Muscle of leg (tissue), 11 donors: ENCODE results near the gene PROX1. TPM values are rescaled to one million over a fixed set of nuclear protein-coding genes. Genes with fewer than 3 reads are reported as not detected.

Experiments used
- DNase-seq: peaks from one replicate; pipeline ENCODE4 v3.0.0; 2013
- H3K27ac ChIP-seq: one replicate; pipeline ENCODE4 v1.5.1; 2013; ENCODE audit warnings: mild to moderate bottlenecking, low read length, control low read depth
- H3K27me3 ChIP-seq: one replicate; pipeline ENCODE4 v1.6.1; 2013; ENCODE audit warnings: low read length; ENCODE audit not compliant: control insufficient read depth, insufficient read depth
- H3K36me3 ChIP-seq: one replicate; pipeline ENCODE4 v1.6.1; 2013; ENCODE audit warnings: low read length; ENCODE audit not compliant: control insufficient read depth, insufficient read depth
- H3K4me1 ChIP-seq: one replicate; pipeline ENCODE4 v1.6.1; 2013; ENCODE audit warnings: low read length; ENCODE audit not compliant: control insufficient read depth, insufficient read depth
- H3K4me3 ChIP-seq: one replicate; pipeline ENCODE4 v1.5.1; 2013; ENCODE audit warnings: low read length, control low read depth
- H3K9me3 ChIP-seq: replicated peaks from 2 replicates; pipeline ENCODE4 v1.6.1; 2013; ENCODE audit warnings: low read depth, low read length; ENCODE audit not compliant: control insufficient read depth
- WGBS: methylation state at CpG from one replicate; pipeline ENCODE4 v1.1.5; 2013; ENCODE audit warnings: missing lambda C conversion rate; ENCODE audit not compliant: insufficient coverage; 5-methylcytosine and 5-hydroxymethylcytosine counted together
- polyA plus RNA-seq, 8 donors: library from polyadenylated mRNA; unstranded; fragments of 120-200 nt; gene quantifications; one replicate each; pipeline versions ENCODE4 v1.2.1 to v1.2.3, GENCODE V29; 2013; ENCODE audit warnings: inconsistent platforms in 1 of 8, low replicate concordance in 1 of 8; ENCODE audit not compliant: insufficient read length in 8 of 8, insufficient read depth in 1 of 8
- total RNA-seq: library from RNA; stranded (reverse); fragments of 120-200 nt; gene quantifications from one replicate; pipeline ENCODE4 v1.2.4, GENCODE V29; 2013

PROX1 gene
- total and polyA plus RNA-seq, 9 donors, result 6.5 to 13.8 (median 10.5) TPM

DNA sequence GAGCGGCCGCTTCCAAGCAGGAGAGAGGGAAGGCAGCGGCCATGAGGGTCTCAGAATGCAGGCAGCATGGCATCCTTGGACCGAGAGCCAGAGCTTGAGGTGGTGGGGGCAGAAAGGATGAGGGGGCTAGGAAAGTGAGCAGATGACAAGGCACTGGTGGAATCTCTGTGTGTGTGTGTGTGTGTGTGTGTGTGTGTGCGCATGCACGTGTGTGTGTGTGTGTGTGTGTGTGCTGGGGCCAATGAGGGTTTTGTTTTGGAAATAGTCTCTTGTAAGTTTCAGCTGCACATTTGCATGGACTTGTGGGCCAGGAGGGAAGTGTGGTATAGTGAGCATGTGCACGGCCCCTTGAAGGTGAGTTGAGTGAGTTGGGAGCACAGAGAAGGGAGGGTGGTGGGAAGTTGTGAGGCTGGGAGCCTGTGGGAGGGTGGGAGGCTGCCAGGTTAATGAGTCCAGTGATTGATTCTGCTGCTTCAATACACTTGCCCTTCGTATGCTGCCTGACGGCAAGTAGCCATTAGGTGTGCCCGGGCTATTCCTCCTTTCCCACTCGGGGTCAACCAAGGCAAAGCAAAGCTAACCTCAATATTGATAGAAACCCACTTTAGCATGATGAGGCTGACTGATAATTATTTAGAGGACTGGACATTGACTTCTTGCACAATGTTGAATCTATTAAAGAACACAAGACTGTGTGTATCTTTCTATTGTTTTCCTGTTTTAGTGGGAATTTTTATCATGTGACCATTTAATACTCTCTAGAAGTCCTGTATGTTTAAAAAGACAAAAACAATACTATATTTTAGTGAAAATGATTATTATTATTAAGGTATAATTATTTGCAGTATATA, 80.3 kb downstream of the PROX1 start:
- WGBS, result 76% methylated on average over 7 of the region's 11 CpGs
- Histone ChIP-seq H3K9me3 (no peaks in the 10 kb centered on the region), H3K4me3 (no peak overlapping the region), H3K36me3 (no peaks in the 10 kb centered on the region), H3K27me3 (no peaks in the 10 kb centered on the region), H3K27ac (no peak overlapping the region), H3K4me1 (no peaks in the 10 kb centered on the region)
- no peak for DNase-seq

DNA sequence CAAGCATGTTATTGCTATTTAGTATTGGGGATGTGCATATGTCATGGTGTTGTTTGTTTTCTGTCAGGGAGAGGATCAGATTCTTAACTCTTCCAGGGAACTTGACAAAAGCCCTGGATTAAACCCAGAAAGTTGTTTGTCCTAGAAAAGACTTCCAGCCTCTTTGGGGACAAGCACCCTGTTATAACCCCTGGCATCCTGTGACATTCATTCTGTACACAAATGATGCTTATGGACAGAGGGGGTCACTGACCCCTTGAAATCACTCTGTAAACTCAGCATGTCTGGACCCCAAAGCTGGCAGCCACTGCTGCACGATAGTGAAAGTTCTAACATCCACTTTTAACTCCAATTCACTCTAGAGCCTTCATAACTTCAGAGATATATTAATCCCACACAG, 81.2 kb downstream of the PROX1 start:
- no CpG with 5 or more reads among the region's 1 CpG for WGBS
- Histone ChIP-seq H3K9me3 (no peaks in the 10 kb centered on the region), H3K27me3 (no peaks in the 10 kb centered on the region), H3K4me3 (no peak overlapping the region), H3K27ac (no peak overlapping the region), H3K36me3 (no peaks in the 10 kb centered on the region), H3K4me1 (no peaks in the 10 kb centered on the region)
- DNase-seq, result no peak

DNA sequence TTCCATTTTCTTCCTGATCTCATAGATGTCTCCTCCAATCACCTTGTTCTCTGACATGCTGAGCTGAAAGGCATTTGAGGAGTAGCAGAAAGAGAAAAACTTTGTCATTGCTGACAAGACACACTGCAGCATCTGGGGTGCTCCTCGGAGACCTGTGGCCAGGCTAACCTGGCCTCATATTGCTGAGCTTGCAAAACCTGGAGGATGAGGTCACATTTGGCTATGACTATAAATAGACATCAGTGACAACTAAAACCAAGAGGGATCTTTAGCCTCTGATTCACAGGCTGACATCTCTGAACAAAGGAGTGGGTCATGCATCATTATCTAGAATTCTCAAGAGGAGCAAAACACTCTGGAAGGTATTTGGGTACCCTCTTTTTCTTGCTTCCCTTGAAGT, 83.7 kb downstream of the PROX1 start:
- Histone ChIP-seq H3K27ac (no peak overlapping the region), H3K4me1 (peaks cover 11% of the 10 kb centered on the region), H3K9me3 (no peaks in the 10 kb centered on the region), H3K36me3 (no peaks in the 10 kb centered on the region), H3K27me3 (no peaks in the 10 kb centered on the region), H3K4me3 (no peak overlapping the region)
- WGBS, result 88% methylated on average over 1 of the region's 1 CpG
- no peak for DNase-seq

DNA sequence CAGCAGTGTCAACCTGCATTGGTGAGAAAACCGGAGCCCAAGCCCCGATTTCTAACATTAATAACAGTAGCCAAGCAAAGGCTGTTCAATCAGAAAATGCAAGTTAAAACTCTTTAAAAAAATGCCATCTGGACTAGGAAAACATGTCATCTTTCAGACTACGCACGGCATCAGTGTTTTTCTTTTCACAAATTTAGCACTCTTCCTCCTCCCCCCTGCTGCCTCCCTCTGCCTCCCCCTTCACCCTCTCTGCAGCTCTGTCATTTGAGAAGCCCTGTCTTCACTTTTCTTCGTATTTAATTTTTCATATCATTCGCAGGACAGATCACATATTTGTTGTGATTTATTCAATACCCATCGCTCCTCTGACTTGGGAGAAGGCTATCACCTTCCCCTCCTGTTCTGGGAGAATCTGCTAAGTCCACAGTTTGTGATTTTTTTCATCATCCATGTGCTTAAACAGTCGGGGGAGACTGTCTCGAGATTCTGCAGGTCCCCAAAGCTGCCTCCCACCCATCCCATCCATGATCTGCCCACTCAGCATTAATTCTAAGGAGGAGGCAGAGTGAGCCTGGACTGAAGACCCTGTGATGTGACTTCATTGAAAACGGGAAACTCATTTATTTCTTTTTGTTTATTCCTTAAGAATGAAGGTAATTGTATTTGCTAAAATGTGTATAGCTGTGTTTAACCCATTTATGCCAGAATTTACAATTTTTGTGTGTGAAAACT, 84.8 kb downstream of the PROX1 start:
- H3K9me3 ChIP-seq, result no peaks in the 10 kb centered on the region
- WGBS, result 64% methylated on average over 4 of the region's 10 CpGs
- no peak overlapping the region for H3K27ac ChIP-seq
- no peaks in the 10 kb centered on the region for H3K36me3 ChIP-seq
- no peaks in the 10 kb centered on the region for H3K27me3 ChIP-seq
- H3K4me3 ChIP-seq, result no peak overlapping the region
- no peak for DNase-seq
- peaks cover 19% of the 10 kb centered on the region for H3K4me1 ChIP-seq

DNA sequence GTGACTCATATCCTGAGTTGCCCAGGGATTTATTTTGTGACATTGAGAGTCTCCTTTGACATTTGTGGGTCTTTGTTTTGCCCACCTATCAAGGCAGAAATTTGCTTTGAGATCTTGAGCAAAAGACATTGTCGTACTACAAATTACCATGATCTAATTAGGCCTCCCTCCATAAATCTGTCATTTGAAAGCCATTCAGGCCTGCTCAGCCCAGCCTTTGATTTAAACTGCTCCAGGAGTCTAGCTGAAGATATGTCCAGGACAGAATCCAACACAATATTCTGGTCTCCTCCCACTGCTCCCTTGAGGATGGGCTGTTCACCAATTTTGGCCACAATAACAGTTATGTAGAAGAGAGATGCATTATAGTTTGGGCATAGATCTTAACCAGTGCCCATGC, 86.7 kb downstream of the PROX1 start:
- Histone ChIP-seq H3K36me3 (no peaks in the 10 kb centered on the region), H3K27me3 (no peaks in the 10 kb centered on the region), H3K4me3 (no peak overlapping the region), H3K27ac (no peak overlapping the region), H3K9me3 (no peaks in the 10 kb centered on the region), H3K4me1 (peaks cover 19% of the 10 kb centered on the region)
- WGBS, result 33% methylated on average over 1 of the region's 1 CpG
- no peak for DNase-seq

DNA sequence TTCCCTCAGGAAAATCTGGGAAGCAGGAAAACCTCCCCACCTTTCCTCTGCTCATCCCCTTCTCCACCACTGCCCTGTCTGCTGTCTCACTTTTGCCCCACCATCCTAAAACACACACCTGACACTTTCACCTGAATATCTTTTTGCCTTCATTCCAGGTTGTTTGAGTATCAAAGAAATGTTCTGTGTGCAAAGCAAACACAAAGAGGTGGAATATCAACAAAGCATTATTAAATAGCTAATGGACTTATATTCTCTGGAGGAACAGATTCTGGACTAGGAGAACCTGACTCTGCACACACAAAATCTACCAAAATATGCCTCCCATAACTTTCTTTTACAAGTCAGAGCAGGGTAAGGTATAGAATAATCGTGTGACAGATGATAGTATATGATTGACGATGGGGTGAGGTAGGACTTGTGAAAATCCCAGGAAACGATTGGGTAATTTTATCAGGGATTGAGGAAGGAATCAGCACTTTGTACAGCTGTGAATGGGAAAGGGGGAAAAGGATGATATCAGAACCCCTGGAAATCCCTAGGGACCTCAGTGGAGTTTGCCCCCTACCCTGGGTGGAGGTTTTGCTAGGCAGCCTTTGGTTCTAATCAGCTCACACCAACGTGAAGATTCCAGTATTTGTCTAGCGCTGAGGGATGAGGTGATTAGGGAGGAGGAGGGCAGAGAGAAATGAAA, 87.7 kb downstream of the PROX1 start:
- H3K27ac ChIP-seq, result no peak overlapping the region
- H3K27me3 ChIP-seq, result no peaks in the 10 kb centered on the region
- no peak overlapping the region for H3K4me3 ChIP-seq
- H3K9me3 ChIP-seq, result no peaks in the 10 kb centered on the region
- H3K4me1 ChIP-seq, result peaks cover 19% of the 10 kb centered on the region
- DNase-seq, result no peak
- 73% methylated on average over 4 of the region's 5 CpGs for WGBS
- H3K36me3 ChIP-seq, result no peaks in the 10 kb centered on the region

DNA sequence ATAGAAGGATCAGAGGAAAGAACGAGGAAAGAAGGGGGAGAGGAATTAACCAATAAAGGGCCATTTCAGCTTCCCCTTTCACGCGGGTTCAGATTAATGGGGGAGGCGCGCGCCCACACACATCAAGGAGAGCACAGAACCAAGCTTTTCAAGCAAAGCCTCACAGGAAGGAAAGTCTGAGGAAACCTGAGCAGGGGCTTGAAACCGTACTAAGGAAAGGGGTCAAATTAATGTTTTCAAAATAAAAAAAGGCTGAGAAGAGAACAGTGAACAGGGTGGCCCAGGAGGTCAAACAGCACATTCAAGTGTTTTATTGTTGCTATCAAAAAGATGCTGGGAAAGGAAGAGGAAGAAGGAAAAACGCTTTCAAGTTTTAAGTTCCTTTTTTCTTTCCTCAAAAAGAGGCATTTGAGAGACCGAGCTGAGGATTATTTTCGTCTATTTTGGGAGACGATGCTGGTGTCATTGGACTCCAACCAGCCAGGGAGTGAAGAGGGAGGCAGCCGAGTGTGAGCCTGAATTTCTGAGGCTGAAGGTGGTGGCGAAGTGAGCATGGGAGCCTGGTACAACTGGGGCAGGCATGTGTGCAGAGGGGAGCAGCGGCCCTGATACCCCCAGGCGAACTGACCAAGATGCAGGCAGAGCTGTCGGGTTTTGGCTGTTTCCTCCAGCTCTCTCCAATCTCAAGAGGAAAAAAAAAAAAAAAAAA, 88.4 kb downstream of the PROX1 start:
- peak; percentile 21 for DNase-seq
- H3K4me1 ChIP-seq, result peaks cover 19% of the 10 kb centered on the region
- H3K27me3 ChIP-seq, result no peaks in the 10 kb centered on the region
- H3K27ac ChIP-seq, result peak overlapping the region; percentile 15
- H3K36me3 ChIP-seq, result no peaks in the 10 kb centered on the region
- 31% methylated on average over 6 of the region's 16 CpGs for WGBS
- no peak overlapping the region for H3K4me3 ChIP-seq
- no peaks in the 10 kb centered on the region for H3K9me3 ChIP-seq

DNA sequence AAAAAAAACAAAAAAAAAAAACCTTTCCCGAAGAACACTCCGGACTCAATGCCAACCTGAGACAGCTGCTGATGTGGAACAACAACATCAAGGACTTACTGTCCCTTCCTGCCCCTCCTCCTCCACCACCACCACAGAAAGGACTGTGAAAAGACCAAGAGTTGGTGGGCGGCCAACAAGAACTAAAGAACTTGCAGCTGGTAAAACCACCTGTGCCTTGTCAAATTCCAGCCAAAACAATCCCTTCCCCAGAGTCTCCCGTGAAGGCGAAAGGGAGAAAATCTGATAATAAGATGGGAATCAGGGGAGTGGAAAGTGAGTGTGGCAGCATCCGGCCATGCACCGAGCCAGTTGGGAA, 88.9 kb downstream of the PROX1 start:
- peak; percentile 76 for DNase-seq
- H3K27me3 ChIP-seq, result no peaks in the 10 kb centered on the region
- 59% methylated on average over 6 of the region's 7 CpGs for WGBS

DNA sequence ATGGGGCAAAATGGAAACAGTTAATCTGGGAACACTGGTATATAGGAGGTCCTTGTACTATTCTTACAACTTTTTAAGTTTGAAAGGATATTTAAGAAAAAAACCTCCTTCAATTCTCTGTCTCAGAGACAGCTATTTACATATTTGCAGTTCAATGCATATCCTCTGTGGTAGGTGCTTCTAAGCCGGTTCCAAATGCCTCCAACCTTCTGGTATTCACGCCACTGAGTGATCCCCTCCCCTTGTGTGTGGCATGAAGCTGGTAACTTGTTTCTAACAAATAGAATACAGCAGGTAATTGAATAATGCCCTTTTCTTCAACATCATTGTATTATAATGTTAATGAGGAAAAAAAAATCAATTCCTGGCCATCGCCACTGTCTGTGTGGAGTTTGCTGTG, 91.2 kb downstream of the PROX1 start:
- peaks cover 19% of the 10 kb centered on the region for H3K4me1 ChIP-seq
- H3K36me3 ChIP-seq, result no peaks in the 10 kb centered on the region
- DNase-seq, result no peak
- H3K27me3 ChIP-seq, result no peaks in the 10 kb centered on the region
- no peaks in the 10 kb centered on the region for H3K9me3 ChIP-seq
- H3K4me3 ChIP-seq, result no peak overlapping the region
- no peak overlapping the region for H3K27ac ChIP-seq
- no CpG with 5 or more reads among the region's 3 CpGs for whole genome bisulfite sequencing

More for the DNA sequence above, 88.9 kb downstream of the PROX1 start:
- H3K9me3 ChIP-seq, result no peaks in the 10 kb centered on the region
- H3K36me3 ChIP-seq, result no peaks in the 10 kb centered on the region
- peak overlapping the region; percentile 35 for H3K27ac ChIP-seq
- H3K4me3 ChIP-seq, result no peak overlapping the region
- H3K4me1 ChIP-seq, result peaks cover 19% of the 10 kb centered on the region

DNA sequence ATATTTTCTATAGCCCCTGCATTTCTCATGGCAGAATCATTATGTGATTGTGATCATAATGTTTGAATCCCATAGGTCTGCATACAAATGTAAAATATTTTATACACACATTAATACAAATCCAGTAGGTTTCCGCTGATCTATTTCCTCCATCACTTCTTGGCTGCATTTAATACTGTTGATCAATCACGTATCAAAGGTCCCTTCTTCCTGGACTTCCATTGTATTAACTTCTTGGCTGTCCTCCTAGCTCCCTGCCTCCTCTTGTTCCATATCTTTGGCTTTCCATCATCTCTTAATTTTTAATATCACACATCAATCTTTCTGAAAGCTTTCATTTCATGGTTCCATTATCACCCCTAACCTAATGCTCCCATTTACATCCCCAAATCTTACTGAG, 97.6 kb downstream of the PROX1 start:
- 77% methylated on average over 2 of the region's 2 CpGs for WGBS

More for the DNA sequence above, 97.6 kb downstream of the PROX1 start:
- H3K4me1 ChIP-seq, result no peaks in the 10 kb centered on the region
- no peaks in the 10 kb centered on the region for H3K36me3 ChIP-seq
- H3K9me3 ChIP-seq, result no peaks in the 10 kb centered on the region
- H3K27me3 ChIP-seq, result no peaks in the 10 kb centered on the region
- DNase-seq, result no peak
- no peak overlapping the region for H3K27ac ChIP-seq
- H3K4me3 ChIP-seq, result no peak overlapping the region
